Left ventricle myocardium inferior (tissue), 1 donor: Measurements from ENCODE around the gene CENPE. TPM values are rescaled to one million over a fixed set of nuclear protein-coding genes. Genes with fewer than 3 reads are reported as not detected.

ENCODE experiments used
- DNase-seq: peaks from one replicate; pipeline ENCODE4 v3.0.0-alpha.2; 2020
- H3K27ac ChIP-seq: fragments of 200-600 bp; replicated peaks from 2 replicates; pipeline ENCODE4 v1.8.0; 2021
- H3K27me3 ChIP-seq: fragments of 200-600 bp; 2 replicates; pipeline ENCODE4 v1.8.0; 2021; ENCODE audit warnings: low read depth
- H3K36me3 ChIP-seq: fragments of 200-600 bp; 2 replicates; pipeline ENCODE4 v1.8.0; 2021
- H3K4me1 ChIP-seq: fragments of 200-600 bp; 2 replicates; pipeline ENCODE4 v1.8.0; 2021
- H3K4me3 ChIP-seq: fragments of 200-600 bp; 2 replicates; pipeline ENCODE4 v1.8.0; 2021; ENCODE audit warnings: mild to moderate bottlenecking, moderate library complexity
- H3K9me3 ChIP-seq: fragments of 200-600 bp; replicated peaks from 2 replicates; pipeline ENCODE4 v1.8.0; 2021
- intact Hi-C: fragments of 100-400 bp; cut with micrococcal nuclease; formaldehyde crosslinking; loops from one replicate; pipeline ENCODE4 v1.11.0; 2022
- total RNA-seq: library from RNA; stranded (reverse); fragmentation: NEBNext Ultra II Directional; extraction: Animal tissue kit (Norgen Biotek cat#: 25700); gene quantifications from one replicate; pipeline ENCODE4 v1.2.1, GENCODE V29; 2021
- TF ChIP-seq, protein P1 (sequence below): fragments of 200-600 bp; IDR thresholded peaks from 2 replicates; pipeline ENCODE4 v1.8.0; 2021; ENCODE audit warnings: antibody characterized with exemption, mild to moderate bottlenecking, borderline replicate concordance
- donor health status: DM: no; HTN: yes; CAD: no; lungs with severe emphysema.

The CENPE gene
- total RNA-seq, 1 donor from 2014 or later: 0.85 TPM

DNA sequence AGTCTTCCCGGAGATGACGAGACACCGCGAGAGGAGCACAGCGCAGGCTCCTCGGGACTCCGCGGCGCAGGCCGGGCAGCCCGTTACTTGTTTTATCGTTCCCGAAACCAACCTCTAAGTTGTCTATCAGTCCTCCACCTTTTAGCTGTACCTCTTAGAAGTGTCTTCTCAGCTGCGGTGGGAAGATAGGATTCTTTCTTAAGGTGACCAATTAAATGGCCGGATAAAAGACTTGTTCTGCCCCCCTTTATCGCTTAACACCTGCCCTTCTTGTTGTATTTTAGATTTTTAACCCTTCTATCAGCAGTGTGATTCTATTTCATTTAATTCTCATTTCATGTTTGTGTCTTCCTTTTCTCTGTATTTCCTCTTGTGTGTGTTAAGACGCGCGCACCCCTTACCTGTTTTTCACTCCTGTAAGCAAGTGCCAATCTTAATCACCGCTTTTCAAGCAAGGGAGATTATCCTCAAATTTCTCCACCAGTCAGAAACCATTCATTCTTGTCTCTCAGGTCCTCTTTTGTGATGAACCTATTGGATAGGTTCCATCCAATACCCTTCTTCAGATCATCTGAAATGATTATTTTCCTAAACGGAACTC is 121.3 kb downstream of the CENPE start, which contains the start of gene SLC9B2:
SLC9B2 (minus strand) TSS at position 15 of the 601 bp plus-strand sequence. CDS start 9,211 bp downstream, outside the sequence.
- DNase-seq: no peak
- Histone ChIP-seq H3K4me3 (peak within 1 kb of the TSS; percentile 79), H3K36me3 (peaks cover 22% of the 10 kb centered on the region), H3K9me3 (no peaks in the 10 kb centered on the region), H3K4me1 (peaks cover 28% of the 10 kb centered on the region), H3K27me3 (no peaks in the 10 kb centered on the region), H3K27ac (peak within 1 kb of the TSS; percentile 86)
- intact Hi-C loops: no loop called here
- TF ChIP-seq, protein P1, sequence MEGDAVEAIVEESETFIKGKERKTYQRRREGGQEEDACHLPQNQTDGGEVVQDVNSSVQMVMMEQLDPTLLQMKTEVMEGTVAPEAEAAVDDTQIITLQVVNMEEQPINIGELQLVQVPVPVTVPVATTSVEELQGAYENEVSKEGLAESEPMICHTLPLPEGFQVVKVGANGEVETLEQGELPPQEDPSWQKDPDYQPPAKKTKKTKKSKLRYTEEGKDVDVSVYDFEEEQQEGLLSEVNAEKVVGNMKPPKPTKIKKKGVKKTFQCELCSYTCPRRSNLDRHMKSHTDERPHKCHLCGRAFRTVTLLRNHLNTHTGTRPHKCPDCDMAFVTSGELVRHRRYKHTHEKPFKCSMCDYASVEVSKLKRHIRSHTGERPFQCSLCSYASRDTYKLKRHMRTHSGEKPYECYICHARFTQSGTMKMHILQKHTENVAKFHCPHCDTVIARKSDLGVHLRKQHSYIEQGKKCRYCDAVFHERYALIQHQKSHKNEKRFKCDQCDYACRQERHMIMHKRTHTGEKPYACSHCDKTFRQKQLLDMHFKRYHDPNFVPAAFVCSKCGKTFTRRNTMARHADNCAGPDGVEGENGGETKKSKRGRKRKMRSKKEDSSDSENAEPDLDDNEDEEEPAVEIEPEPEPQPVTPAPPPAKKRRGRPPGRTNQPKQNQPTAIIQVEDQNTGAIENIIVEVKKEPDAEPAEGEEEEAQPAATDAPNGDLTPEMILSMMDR: no peak

GRCh38 chr4:103075894-103076746 is 122.0 kb downstream of the CENPE start:
- Histone ChIP-seq H3K27me3 (no peaks in the 10 kb centered on the region), H3K36me3 (peaks cover 15% of the 10 kb centered on the region), H3K4me3 (peak overlapping the region; percentile 79), H3K4me1 (peaks cover 28% of the 10 kb centered on the region), H3K9me3 (no peaks in the 10 kb centered on the region), H3K27ac (peak overlapping the region; percentile 86)
- DNase-seq: peak; percentile 75
- intact Hi-C loops: no loop called here
- TF ChIP-seq, protein P1: no peak

DNA sequence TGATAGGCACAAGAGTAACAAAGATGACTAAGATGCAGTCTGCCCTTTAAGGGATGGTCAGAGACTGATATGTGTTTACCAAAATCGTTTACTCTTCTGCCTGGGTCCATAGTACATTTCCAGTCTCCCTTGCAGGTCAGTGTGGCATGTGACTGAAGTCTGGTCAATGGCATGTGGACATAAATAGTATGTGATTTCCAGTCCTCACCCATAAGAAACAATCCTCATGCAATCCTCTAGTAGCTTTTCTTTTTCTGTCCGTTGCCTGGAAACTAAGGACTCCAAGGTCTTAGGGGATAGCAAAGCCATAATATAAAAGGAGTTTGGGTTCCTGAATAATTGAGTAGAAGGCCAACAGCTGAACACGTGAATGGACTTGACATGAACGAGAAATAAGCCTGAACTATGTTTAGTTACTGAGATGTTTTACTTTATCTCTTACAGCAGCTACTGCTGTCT is 122.7 kb downstream of the CENPE start:
- intact Hi-C loops: no loop called here

DNA sequence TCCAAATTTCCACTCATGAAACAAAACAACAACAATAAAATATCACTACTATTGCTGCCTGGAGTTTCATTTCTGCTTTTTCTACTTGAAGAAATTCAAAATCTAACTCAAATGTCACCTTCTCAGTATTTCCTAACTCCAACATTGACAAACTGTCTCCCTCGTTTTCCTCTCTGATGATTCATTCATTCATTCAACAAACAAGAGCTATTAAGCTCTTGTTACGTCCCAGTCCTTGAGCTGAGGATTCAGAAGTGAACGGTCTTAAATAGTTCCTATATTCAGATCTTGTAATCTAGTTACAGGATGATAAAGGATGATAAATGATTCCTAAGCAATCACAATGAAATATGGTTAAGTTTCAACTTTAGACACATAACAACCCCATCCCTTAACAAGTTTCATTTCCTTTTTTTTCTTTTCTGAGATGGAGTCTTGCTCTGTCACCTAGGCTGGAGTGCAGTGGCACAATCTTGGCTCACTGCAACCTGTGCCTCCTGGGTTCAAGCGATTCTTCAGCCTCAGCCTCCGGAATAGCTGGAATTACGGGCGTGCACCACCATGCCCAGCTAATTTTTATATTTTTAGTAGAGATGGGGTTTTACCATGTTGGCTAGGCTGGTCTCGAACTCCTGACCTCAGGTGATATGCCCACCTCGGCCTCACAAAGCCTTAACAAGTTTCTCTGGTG is 123.3 kb downstream of the CENPE start:
- H3K4me1 ChIP-seq: peaks cover 28% of the 10 kb centered on the region
- no peaks in the 10 kb centered on the region for H3K27me3 ChIP-seq
- intact Hi-C loops: no loop called here
- TF ChIP-seq, protein P1: no peak
- peak overlapping the region; percentile 79 for H3K4me3 ChIP-seq
- DNase-seq: no peak
- H3K9me3 ChIP-seq: no peaks in the 10 kb centered on the region
- peaks cover 6% of the 10 kb centered on the region for H3K36me3 ChIP-seq
- no peak overlapping the region for H3K27ac ChIP-seq

More for the DNA sequence above, 122.7 kb downstream of the CENPE start:
- Histone ChIP-seq H3K36me3 (peaks cover 8% of the 10 kb centered on the region), H3K9me3 (no peaks in the 10 kb centered on the region), H3K4me3 (peak overlapping the region; percentile 79), H3K27ac (peak overlapping the region; percentile 86), H3K4me1 (peaks cover 28% of the 10 kb centered on the region), H3K27me3 (no peaks in the 10 kb centered on the region)
- DNase-seq: no peak
- TF ChIP-seq, protein P1: no peak

DNA sequence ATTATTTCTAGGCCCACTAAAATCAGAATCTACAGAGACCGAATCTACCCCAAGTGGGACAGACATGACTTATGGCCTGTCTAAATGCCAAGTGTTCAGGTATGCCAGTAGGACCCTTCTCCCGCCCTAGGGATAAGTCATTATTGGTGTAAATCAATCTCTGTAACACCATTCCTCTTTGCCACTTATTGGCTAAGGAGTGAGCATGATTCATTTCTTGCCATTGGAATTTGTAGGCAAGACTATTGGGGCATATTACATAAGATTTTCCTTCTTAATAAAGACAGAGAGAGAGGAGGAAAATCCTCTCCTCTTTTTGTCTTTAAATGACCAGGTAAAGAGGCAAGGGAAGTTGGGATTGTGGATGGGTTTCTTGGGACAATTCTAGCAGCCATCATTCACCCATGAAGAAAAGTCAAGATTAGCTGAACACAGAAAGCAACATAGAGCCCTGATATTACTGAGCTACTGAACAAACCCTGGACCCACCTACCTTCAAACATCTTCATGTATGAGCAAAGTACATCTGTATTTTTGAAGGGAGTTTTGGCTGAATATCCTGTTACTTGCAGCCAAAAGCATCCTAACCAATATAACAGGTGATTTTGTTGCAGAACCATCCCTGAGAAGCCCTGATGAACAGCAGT is 124.2 kb downstream of the CENPE start:
- no peak for DNase-seq
- peaks cover 2% of the 10 kb centered on the region for H3K36me3 ChIP-seq
- H3K4me3 ChIP-seq: no peak overlapping the region
- TF ChIP-seq, protein P1: no peak
- no peak overlapping the region for H3K27ac ChIP-seq
- no peaks in the 10 kb centered on the region for H3K9me3 ChIP-seq
- no peaks in the 10 kb centered on the region for H3K27me3 ChIP-seq
- H3K4me1 ChIP-seq: peaks cover 28% of the 10 kb centered on the region
- intact Hi-C loops: no loop called here
